DND-41 (cell line): ENCODE results near the gene ATP1A1.

Source experiments
- ATAC-seq: fragments of 200-7000 bp; cut with Tn5 transposase; 3 replicates; pipeline ENCODE4 v1.9.1; 2021; ENCODE audit warnings: low read depth; ENCODE audit not compliant: insufficient read depth
- DNase-seq: peaks from one replicate; pipeline ENCODE4 v3.0.0-alpha.2; 2020
- H2AFZ ChIP-seq: 2 replicates; pipeline ENCODE4 v1.6.0; 2012; ENCODE audit warnings: low read depth, low read length
- H3K27ac ChIP-seq: 2 replicates; pipeline ENCODE4 v1.5.1; 2012; ENCODE audit warnings: low read length, inconsistent platforms
- H3K27me3 ChIP-seq: fragments of 200-600 bp; sonication (generic); 2 replicates; pipeline ENCODE4 v1.6.0; 2012; ENCODE audit warnings: low read length, mild to moderate bottlenecking, inconsistent platforms; ENCODE audit not compliant: insufficient read depth, poor library complexity
- H3K36me3 ChIP-seq: 2 replicates; pipeline ENCODE4 v1.5.1; 2012; ENCODE audit warnings: low read length, inconsistent platforms; ENCODE audit not compliant: insufficient read depth
- H3K4me1 ChIP-seq: 2 replicates; pipeline ENCODE4 v1.5.1; 2012; ENCODE audit warnings: mild to moderate bottlenecking, low read length; ENCODE audit not compliant: insufficient read depth
- H3K4me2 ChIP-seq: 2 replicates; pipeline ENCODE4 v1.6.0; 2012; ENCODE audit warnings: mild to moderate bottlenecking, moderate library complexity, low read length, inconsistent platforms; ENCODE audit not compliant: insufficient read depth
- H3K4me3 ChIP-seq, 2 experiments: fragments of 200-600 bp in 1 of 2; shearing (Covaris generic) in 1 of 2; 2 replicates each; pipeline ENCODE4 v1.5.1; 2012 to 2016; ENCODE audit warnings: inconsistent platforms in 2 of 2, low read length in 2 of 2, mild to moderate bottlenecking in 2 of 2, low read depth in 1 of 2, moderate library complexity in 1 of 2
- H3K79me2 ChIP-seq: 2 replicates; pipeline ENCODE4 v1.6.0; 2012; ENCODE audit warnings: low read length, inconsistent platforms; ENCODE audit not compliant: insufficient read depth
- H3K9ac ChIP-seq: 2 replicates; pipeline ENCODE4 v1.6.0; 2012; ENCODE audit warnings: low read depth, mild to moderate bottlenecking, inconsistent platforms, low read length, moderate library complexity
- H3K9me3 ChIP-seq: 2 replicates; pipeline ENCODE4 v1.5.1; 2012; ENCODE audit warnings: low read length, moderate library complexity, mild to moderate bottlenecking, inconsistent platforms; ENCODE audit not compliant: insufficient read depth, severe bottlenecking
- H4K20me1 ChIP-seq: 2 replicates; pipeline ENCODE4 v1.6.0; 2012; ENCODE audit warnings: low read length; ENCODE audit not compliant: insufficient read depth
- CTCF ChIP-seq: IDR thresholded peaks from 2 replicates; pipeline ENCODE4 v1.5.1; 2012; ENCODE audit warnings: borderline replicate concordance, low read length, moderate library complexity, mild to moderate bottlenecking; ENCODE audit not compliant: poor library complexity, severe bottlenecking; ENCODE audit errors: extremely low read depth
- EZH2 ChIP-seq: IDR thresholded peaks from 3 replicates; pipeline ENCODE4 v1.6.1; 2012; ENCODE audit warnings: borderline replicate concordance, low read depth, mild to moderate bottlenecking, moderate library complexity, low read length, inconsistent platforms; ENCODE audit not compliant: severe bottlenecking

Gene ATP1A1

DNA sequence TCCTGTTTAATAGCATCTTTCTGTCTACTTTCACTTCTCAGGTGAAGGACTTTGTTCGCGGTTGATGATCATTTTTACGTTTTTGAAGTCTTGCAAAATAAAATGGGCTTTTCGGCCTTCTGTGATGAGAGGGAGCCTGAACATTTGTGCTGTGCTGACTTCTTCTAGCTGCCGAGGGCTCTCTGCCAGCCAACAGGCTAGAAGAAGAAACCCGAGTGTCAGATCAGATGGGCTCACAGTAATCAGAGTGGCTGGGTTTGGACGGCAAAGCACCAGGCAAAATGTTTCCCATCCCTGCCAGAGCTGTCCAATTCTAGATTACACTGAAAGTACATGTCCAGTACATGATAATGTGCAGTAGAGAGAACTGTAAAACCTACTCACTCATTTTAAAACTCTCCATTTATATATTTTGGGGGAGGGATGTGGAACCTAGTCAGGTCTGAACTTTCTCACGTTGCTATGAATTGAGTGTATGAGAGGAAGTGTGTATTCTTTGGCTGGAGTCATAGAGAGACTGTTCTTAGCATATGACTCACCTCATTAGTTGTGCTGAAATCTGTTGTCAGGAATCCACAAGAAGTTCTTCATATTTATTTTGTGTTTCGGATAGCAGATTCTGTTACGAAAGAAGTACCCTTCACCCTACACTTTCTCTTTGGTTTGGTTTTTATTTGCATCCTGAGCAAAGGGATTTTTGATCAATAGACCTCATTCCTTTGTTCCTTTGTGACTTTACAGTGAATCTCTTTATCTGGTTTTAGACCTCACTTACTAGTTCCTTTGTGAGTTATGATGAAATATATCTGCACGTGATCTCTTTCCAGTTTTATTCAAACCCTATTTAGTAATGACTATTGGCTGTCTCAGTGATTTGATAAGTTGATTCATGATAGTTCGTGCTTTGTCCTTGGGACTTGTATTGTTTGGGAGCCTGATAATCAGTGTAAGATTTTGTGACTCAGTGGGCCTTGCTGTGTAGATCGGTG is 4.8 kb downstream of the ATP1A1 start:
- Histone ChIP-seq H3K9me3 (no peaks in the 10 kb centered on the region), H2AFZ (no peak overlapping the region), H3K27me3 (no peaks in the 10 kb centered on the region), H3K4me2 (peak overlapping the region; percentile 22; the same call in 1 of the 2 replicates), H3K27ac (no peak overlapping the region), H3K36me3 (peaks cover 3% of the 10 kb centered on the region; the same call in 1 of the 2 replicates), H3K79me2 (peaks cover 91% of the 10 kb centered on the region), H3K4me3 (no peak overlapping the region), H3K9ac (no peak overlapping the region), H3K4me1 (peaks cover 31% of the 10 kb centered on the region), H4K20me1 (peaks cover 63% of the 10 kb centered on the region)
- ATAC-seq (no peak), DNase-seq (no peak)
- TF ChIP-seq EZH2, result no peak
- TF ChIP-seq CTCF, result no peak

GRCh38 chr1:116379057-116379630 is 6.1 kb downstream of the ATP1A1 start:
- no peak overlapping the region for H2AFZ ChIP-seq
- no peaks in the 10 kb centered on the region for H3K27me3 ChIP-seq
- H3K4me3 ChIP-seq, result no peak overlapping the region
- peaks cover 69% of the 10 kb centered on the region for H4K20me1 ChIP-seq
- peaks cover 6% of the 10 kb centered on the region for H3K36me3 ChIP-seq
- H3K79me2 ChIP-seq, result peaks cover 95% of the 10 kb centered on the region
- H3K27ac ChIP-seq, result no peak overlapping the region
- DNase-seq (no peak), ATAC-seq (no peak)
- H3K9ac ChIP-seq, result no peak overlapping the region
- H3K9me3 ChIP-seq, result no peaks in the 10 kb centered on the region
- no peak overlapping the region for H3K4me2 ChIP-seq
- TF ChIP-seq CTCF, result no peak
- no peak for TF ChIP-seq EZH2
- H3K4me1 ChIP-seq, result peaks cover 27% of the 10 kb centered on the region

GRCh38 chr1:116379674-116380498 is 6.8 kb downstream of the ATP1A1 start:
- Histone ChIP-seq H3K9me3 (no peaks in the 10 kb centered on the region), H3K79me2 (peaks cover 88% of the 10 kb centered on the region), H4K20me1 (peaks cover 62% of the 10 kb centered on the region), H3K27ac (no peak overlapping the region), H3K36me3 (peaks cover 11% of the 10 kb centered on the region; the same call in 1 of the 2 replicates), H3K4me2 (no peak overlapping the region), H3K27me3 (no peaks in the 10 kb centered on the region), H2AFZ (no peak overlapping the region), H3K4me3 (no peak overlapping the region), H3K9ac (no peak overlapping the region), H3K4me1 (peaks cover 20% of the 10 kb centered on the region)
- TF ChIP-seq EZH2, result no peak
- no peak for TF ChIP-seq CTCF
- ATAC-seq, result no peak
- DNase-seq, result no peak
